ENCODE measurements around the gene MRO. TPM values are rescaled to one million over a fixed set of nuclear protein-coding genes. Genes with fewer than 3 reads are reported as not detected.

Gene MRO
- total and polyA plus RNA-seq, 2 of the 8 experiments (the other 6 are each of a cell fraction or from before 2014, with no cell fraction given): 0.65 to 1.0 TPM

GRCh38 chr18:50747849-50748242, 72.0 kb downstream of the MRO start:
- H3K27ac ChIP-seq (ENCODE audit: low read depth, low read length): no peak overlapping the region
- TF ChIP-seq E2F6 (IDR thresholded peaks at IDR 0.05) (no peak), CTCF (IDR thresholded peaks at IDR 0.05; ENCODE audit: control extremely low read depth in 1 of 3, insufficient read depth in 1 of 3, low read depth in 1 of 3, low read length in 3 of 3) (no peak), NANOG (IDR thresholded peaks at IDR 0.05; ENCODE audit: insufficient read depth, low read depth, low read length, poor library complexity, severe bottlenecking) (no peak), KDM1A (IDR thresholded peaks at IDR 0.05; ENCODE audit: borderline replicate concordance, low read length) (no peak), JUND (IDR thresholded peaks at IDR 0.05; ENCODE audit: low read length) (no peak), MAX (IDR thresholded peaks at IDR 0.05) (no peak), RAD21 (IDR thresholded peaks at IDR 0.05 in 1 of 2, conservative IDR thresholded peaks at IDR 0.05 in 1 of 2; ENCODE audit: low read depth in 2 of 2, low read length in 2 of 2) (no peak), POLR2A (IDR thresholded peaks at IDR 0.05; ENCODE audit: control extremely low read depth in 1 of 2, low read depth in 2 of 2, low read length in 2 of 2) (no peak)

More at GRCh38 chr18:50747849-50748242, 72.0 kb downstream of the MRO start:
- H3K23me2 ChIP-seq (ENCODE audit: low read depth, low read length): no peaks in the 10 kb centered on the region
- no peak overlapping the region for H3K9ac ChIP-seq (replicated peaks in 1 of 4; ENCODE audit: extremely low read depth in 1 of 4, low read depth in 3 of 4, low read length in 3 of 4)
- no peak overlapping the region for H3K23ac ChIP-seq (ENCODE audit: insufficient read length)
- H2AK5ac ChIP-seq (ENCODE audit: low read depth, low read length): no peak overlapping the region
- no peak overlapping the region for H2BK15ac ChIP-seq (ENCODE audit: low read length)
- no peak for FAIRE-seq
- peak overlapping the region; percentile 11; the same call in 1 of the 2 replicates for H2BK5ac ChIP-seq (ENCODE audit: low read depth, low read length)
- no peak overlapping the region; a peak in 1 of 8 replicates for H3K4me3 ChIP-seq (ENCODE audit: extremely low read depth in 1 of 4, insufficient read depth in 2 of 4, low read depth in 3 of 4, low read length in 4 of 4)
- H3K4me2 ChIP-seq (ENCODE audit: insufficient read depth in 1 of 2, low read depth in 2 of 2, low read length in 2 of 2): peak overlapping the region in 1 of 2 experiments; percentile 53; a peak in 1 of 4 replicates
- ChIA-PET POLR2A (ENCODE audit: partially characterized antibody) (no interaction called here), CTCF (ENCODE audit: partially characterized antibody) (interaction anchor here (0.6 to 1.2 kb wide), 3 partner anchors 46 to 73 kb away, joined by 3 to 4 read pairs (median 3); no protein-coding TSS in a partner anchor)
- no peak overlapping the region; the same call in 1 of the 2 replicates for H3K18ac ChIP-seq (ENCODE audit: extremely low read depth, low read length)
- H3K9me3 ChIP-seq (ENCODE audit: insufficient read depth in 2 of 2, low read depth in 1 of 2, low read length in 1 of 2): 0 out of 4 replicates have a peak, but pooled peaks cover 0 to 5% of the 10 kb centered on the region in 2 experiments
- no peaks in the 10 kb centered on the region for H3K79me2 ChIP-seq (ENCODE audit: control insufficient read depth in 1 of 2, insufficient read depth in 2 of 2, low read length in 2 of 2)
- H2BK12ac ChIP-seq (ENCODE audit: low read depth, low read length): 0 out of 2 replicates have a peak overlapping the region, but pooled peaks have one; percentile 22
- no peak overlapping the region for H3K4ac ChIP-seq (replicated peaks; ENCODE audit: insufficient read length, low read depth, low read length)
- no peaks in the 10 kb centered on the region for H3K36me3 ChIP-seq (ENCODE audit: control insufficient read depth in 2 of 4, insufficient read depth in 4 of 4, low read length in 3 of 4)
- H2AFZ ChIP-seq (ENCODE audit: low read length): peak overlapping the region; percentile 35; the same call in 1 of the 2 replicates
- no peak overlapping the region for H3K56ac ChIP-seq (replicated peaks; ENCODE audit: insufficient read length, low read depth, low read length)
- WGBS, 2 experiments (ENCODE audit: extremely low coverage in 1 of 2, insufficient coverage in 1 of 2, insufficient read length in 1 of 2, insufficient replicate concordance in 2 of 2, low coverage in 1 of 2, low lambda C conversion rate in 2 of 2, missing lambda C conversion rate in 1 of 2): 40% methylated on average over 1 of the region's 1 CpG; no CpG with 5 or more reads in 1 of the 2 experiments
- H3K14ac ChIP-seq (ENCODE audit: insufficient read length): no peak overlapping the region
- H4K5ac ChIP-seq (ENCODE audit: insufficient read length, low read depth, low read length): peak overlapping the region; percentile 6
- peak overlapping the region; percentile 85 for H4K8ac ChIP-seq (ENCODE audit: extremely low read depth, insufficient read depth, low read length)
- DNase-seq (ENCODE audit: low read depth in 1 of 2, low spot score in 2 of 2): no peak
- no peak overlapping the region for H2BK20ac ChIP-seq (ENCODE audit: low read length)
- H3K79me1 ChIP-seq (ENCODE audit: low read depth, low read length): no peaks in the 10 kb centered on the region
- H3K27me3 ChIP-seq (replicated peaks in 1 of 4; ENCODE audit: control insufficient read depth in 3 of 4, extremely low read depth in 1 of 4, insufficient read depth in 3 of 4, low read length in 3 of 4): no peaks in the 10 kb centered on the region
- peak overlapping the region; percentile 22 for H4K91ac ChIP-seq (replicated peaks; ENCODE audit: insufficient read length, low read length)
- H4K20me1 ChIP-seq (replicated peaks in 1 of 2; ENCODE audit: control insufficient read depth in 1 of 2, insufficient read depth in 2 of 2, low read length in 2 of 2): no peaks in the 10 kb centered on the region
- H2BK120ac ChIP-seq (replicated peaks; ENCODE audit: low read depth, low read length): peak overlapping the region; percentile 80
- peaks cover 3 to 18% (median 12%) of the 10 kb centered on the region in 4 experiments; a peak in 5 of 7 replicates for H3K4me1 ChIP-seq (replicated peaks in 1 of 4; ENCODE audit: control insufficient read depth in 3 of 4, insufficient read depth in 4 of 4, low read length in 3 of 4)
